GM21447 (cell line): ENCODE measurements around the gene UBASH3B.
A peak's percentile ranks its signal among the peaks of the same experiment; 100 is the strongest.

Experiments used
- ATAC-seq: cut with Tn5 transposase; IDR thresholded peaks from one replicate; pipeline ENCODE4 v1.9.1; 2021; ENCODE audit not compliant: unreplicated experiment

The UBASH3B gene

DNA sequence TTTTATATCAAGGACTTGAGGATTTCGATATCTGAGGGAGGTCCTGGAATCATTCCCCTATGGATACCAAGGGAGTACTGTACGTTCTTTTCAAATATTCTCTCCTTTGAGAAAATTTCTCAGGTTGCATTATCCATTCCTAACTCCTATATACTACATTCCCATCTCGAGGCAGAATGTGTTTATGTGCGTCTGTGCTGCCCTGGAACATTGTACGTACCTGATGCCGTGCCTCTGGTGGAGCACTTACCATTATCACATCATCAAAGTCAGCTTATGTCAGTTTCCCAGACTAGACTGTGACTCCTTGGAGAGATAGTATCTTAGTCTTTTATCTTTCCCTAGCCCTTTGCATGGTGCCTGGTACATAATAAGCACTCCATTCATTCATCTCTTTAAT is 21.7 kb downstream of the UBASH3B start:
- ATAC-seq, result no peak

- ATAC-seq, result no peak
Observed at GRCh38 chr11:122678406-122678805, 22.9 kb downstream of the UBASH3B start.

GRCh38 chr11:122679466-122679865 is 23.9 kb downstream of the UBASH3B start:
- no peak for ATAC-seq

- ATAC-seq, result no peak
Observed at GRCh38 chr11:122681070-122681469, 25.5 kb downstream of the UBASH3B start.

DNA sequence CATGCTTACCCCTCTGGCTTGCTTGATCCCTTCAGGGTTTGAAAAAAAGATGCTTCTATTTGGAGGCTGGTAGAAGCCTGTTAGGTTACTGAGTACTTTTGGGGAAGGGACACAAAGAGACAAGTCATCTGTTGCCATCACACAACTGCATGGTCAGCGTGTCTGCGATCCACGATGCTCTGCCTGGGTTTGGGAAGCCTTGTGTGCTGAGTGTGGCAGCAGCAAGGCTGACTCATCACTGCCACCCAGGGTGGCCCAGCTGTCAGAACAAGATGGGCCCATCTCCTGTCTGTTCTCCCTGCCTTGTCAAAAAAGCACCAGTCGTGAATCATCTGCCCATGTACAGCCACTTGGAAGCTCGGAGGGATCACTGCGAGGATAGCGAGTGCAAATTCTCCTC is 26.2 kb downstream of the UBASH3B start:
- no peak for ATAC-seq

- no peak for ATAC-seq
Observed at GRCh38 chr11:122682464-122682863, 26.9 kb downstream of the UBASH3B start.

DNA sequence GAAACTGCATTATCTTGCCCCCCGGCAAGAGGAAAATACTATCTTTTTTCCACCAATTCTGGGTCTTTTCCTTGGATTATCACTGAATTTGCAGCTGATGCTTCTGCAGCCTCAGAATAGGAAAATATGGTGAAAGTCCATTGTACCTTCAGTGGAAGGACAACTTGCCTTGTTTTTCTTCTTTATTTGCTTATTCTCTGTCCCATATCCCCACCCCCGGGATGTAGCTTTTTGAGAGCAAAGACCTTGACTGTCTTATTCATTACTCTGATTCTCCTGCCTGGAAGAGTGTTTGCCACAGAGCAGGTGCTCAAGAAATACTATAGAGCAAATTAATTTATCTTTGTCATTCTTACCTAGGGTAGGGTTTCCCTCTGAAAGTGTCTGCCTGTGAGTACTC is 29.5 kb downstream of the UBASH3B start:
- ATAC-seq, result no peak

GRCh38 chr11:122686111-122686510 is 30.6 kb downstream of the UBASH3B start:
- ATAC-seq, result no peak

- ATAC-seq, result no peak
Observed at GRCh38 chr11:122690384-122690783, 34.9 kb downstream of the UBASH3B start.

GRCh38 chr11:122690801-122691548 is 35.5 kb downstream of the UBASH3B start:
- ATAC-seq, result no peak

DNA sequence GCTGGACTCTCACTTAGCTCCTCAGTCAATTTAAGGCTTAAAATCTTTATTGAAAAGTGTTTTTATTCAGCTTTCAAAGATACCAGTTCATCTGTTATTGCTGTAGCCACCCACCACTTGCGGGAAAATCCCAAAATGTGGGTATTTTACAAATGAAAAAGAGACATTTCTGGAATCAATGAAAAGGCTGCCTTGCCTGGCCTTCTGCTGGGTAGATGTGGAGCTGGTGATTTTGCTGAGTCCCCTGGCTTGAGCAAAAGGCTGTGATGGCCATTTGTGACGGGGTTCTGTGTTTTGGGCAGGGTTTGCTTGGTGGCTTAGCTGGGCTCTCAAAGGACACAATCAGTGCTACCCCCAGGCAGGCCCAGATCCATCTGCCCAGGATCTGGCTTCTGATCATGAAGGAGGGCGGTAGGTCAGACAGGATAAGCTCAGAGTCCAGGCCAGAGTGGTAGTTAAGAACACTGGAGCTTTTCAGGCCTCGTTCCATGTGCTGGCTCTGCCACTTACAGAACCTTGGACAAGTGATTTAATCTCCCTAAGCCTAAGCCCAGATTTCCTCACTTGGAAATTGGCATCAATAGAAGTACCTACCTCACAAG is 36.1 kb downstream of the UBASH3B start:
- no peak for ATAC-seq

DNA sequence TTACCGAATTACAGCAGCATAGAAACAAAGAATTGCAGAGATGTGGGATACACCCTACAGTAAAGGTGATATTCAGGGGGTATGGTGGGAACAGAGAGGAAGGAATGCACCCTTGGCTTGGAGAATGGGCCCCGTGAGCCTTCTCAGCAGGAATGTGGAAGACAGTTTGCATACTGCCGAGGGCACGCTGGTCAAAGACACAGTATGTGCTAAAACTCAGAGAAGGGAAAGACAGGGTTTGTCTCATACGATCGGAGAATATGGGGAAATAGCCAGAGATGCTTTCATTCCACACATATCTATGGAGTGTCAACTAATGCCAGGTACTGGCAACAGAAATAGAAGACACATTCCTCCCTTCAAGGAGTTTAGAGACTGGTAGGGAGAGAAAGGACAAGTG is 36.9 kb downstream of the UBASH3B start:
- no peak for ATAC-seq

- no peak for ATAC-seq
Observed at GRCh38 chr11:122695076-122695615, 39.6 kb downstream of the UBASH3B start.

- ATAC-seq, result no peak
Observed at GRCh38 chr11:122696662-122697061, 41.1 kb downstream of the UBASH3B start.

- peak; percentile 87 for ATAC-seq
Observed at GRCh38 chr11:122697636-122698167, 42.2 kb downstream of the UBASH3B start.

- ATAC-seq, result no peak
Observed at GRCh38 chr11:122698392-122698791, 42.9 kb downstream of the UBASH3B start.

DNA sequence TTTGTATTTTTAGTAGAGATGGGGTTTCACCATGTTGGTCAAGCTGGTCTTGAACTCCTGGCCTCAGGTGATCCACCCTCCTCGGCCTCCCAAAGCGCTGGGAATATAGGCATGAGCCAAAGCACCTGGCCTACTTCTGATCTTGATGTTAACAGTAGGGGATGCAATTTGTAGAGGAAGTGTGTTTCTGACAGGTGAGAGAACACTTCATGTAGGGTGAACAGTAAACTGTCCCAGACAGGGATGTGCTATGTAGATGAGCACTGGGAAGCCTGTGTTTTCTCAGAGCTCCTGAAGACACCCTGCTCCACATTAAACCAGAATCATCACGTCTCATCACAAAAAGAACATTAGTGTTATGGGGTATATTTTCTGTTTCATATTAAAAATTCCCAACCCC is 45.1 kb downstream of the UBASH3B start:
- no peak for ATAC-seq

GRCh38 chr11:122701143-122701542 is 45.6 kb downstream of the UBASH3B start:
- ATAC-seq, result no peak

- ATAC-seq, result no peak
Observed at GRCh38 chr11:122703541-122704272, 48.2 kb downstream of the UBASH3B start.

- no peak for ATAC-seq
Observed at GRCh38 chr11:122705396-122705795, 49.9 kb downstream of the UBASH3B start.

DNA sequence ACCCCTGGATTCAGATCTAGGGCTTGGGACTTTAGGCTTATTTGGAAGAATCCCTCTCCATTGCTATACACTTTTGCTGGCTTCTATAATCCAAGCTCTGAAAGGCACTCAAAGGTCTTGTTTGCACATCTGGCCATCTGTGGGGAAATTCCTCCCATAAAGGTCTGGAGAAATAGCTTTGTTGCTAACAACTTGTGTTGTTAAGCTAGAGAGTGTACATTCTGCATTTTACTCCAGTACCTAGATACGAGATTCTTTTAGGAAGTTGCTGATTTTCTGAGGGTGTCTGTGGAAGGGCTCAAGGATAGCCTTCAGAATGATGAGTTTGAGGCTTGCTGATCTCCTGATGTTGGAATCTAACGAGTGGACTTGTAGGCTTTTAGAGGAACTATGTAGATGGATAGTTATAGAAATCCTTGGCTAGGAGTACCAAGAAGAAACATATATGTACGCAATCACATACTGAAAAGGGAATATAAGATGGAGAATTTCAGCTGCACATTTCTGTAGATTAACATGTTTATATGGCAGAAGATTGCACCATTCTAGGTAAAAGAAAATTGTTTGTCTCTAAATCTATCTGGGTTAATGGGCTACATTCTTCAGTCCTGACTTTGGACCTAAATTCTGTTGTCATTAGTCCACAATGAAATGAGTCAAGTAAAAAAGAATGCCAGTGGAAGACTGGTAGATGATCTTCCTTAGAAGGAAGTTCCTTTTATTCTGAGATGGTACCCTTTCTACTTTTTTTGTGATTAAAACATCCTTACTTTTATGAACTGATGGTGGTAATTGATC is 51.0 kb downstream of the UBASH3B start:
- no peak for ATAC-seq
